ENCODE data around the gene SSNA1.

SSNA1 gene

DNA sequence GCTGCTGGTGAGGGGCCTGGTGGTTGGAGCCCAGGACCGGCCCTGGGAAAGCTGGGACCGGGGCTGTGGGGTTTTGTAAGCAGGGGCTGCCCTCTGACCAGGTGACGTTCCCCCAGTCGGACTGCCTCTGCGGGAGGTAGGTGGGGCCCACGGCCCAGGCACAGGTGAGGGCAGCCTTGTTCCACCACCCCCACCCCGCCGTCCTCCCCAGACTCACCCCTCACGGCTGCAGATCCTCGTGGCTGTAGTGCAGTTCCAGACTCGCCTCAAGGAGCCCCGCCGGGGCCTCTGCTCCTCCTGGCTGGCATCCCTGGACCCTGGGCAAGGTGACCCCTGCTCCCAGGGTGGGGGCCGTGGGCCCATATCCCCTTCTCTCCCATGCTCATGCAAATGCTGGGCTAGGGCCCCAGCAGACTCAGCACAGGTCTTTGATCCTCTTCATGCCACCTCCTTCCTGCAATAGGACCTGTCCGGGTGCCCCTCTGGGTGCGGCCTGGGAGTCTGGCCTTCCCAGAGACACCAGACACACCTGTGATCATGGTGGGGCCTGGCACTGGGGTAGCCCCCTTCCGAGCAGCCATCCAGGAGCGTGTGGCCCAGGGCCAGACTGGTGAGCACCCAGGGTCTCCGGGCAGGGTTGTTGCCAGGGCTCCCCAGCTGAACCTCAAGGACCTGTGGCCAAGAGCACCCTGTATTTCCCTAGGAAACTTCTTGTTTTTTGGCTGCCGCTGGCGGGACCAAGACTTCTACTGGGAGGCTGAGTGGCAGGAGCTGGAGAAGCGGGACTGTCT lies 26.9 kb downstream of the SSNA1 start:
- DNase-seq (ENCODE audit: low read depth, low spot score): no peak
- no peak overlapping the region for H3K4me3 ChIP-seq (ENCODE audit: low read length)

GRCh38 chr9:137216188-137216965 lies 27.9 kb downstream of the SSNA1 start:
- no peak for DNase-seq (ENCODE audit: low read depth, low spot score)
- no peak overlapping the region for H3K4me3 ChIP-seq (ENCODE audit: low read length)

- no peak overlapping the region for H3K4me3 ChIP-seq (ENCODE audit: low read length)
- no peak for DNase-seq (ENCODE audit: low read depth, low spot score)
Measured at GRCh38 chr9:137217276-137218211, 29.1 kb downstream of the SSNA1 start.

- DNase-seq (ENCODE audit: low read depth, low spot score): no peak
- H3K4me3 ChIP-seq (ENCODE audit: low read length): no peak overlapping the region
Measured at GRCh38 chr9:137218212-137218753, 29.8 kb downstream of the SSNA1 start.

- no peak overlapping the region for H3K4me3 ChIP-seq (ENCODE audit: low read length)
- DNase-seq (ENCODE audit: low read depth, low spot score): no peak
Measured at GRCh38 chr9:137218754-137219271, 30.3 kb downstream of the SSNA1 start.

DNA sequence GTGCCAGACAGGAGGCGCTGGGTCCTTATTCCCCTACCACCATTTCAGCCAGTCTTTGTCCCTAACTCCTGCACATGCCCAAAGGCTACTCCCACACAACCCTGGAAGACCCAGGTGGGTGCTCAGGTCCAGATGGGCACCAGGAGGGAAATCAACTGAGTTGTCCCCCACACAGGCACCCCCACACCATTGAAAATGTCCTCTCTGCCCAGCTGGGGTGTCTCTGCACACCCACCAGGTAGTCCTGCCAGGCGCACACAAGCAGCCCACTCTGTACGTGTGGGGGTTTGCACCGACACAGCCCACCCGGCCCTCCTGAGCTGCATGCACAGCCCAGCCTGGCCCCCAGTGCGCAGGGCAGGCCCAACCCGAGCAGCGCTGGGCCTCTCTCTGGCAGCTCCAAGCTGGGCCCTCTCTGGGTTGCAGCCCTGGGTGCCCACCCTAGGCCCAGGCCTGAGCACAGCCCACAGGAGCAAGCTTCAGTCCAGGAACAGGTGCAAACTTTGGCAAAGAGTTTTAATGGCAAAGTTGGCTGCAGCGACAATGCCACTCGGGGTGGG lies 31.4 kb downstream of the SSNA1 start:
- no peak overlapping the region for H3K4me3 ChIP-seq (ENCODE audit: low read length)
- DNase-seq (ENCODE audit: low read depth, low spot score): no peak

GRCh38 chr9:137220317-137221094 lies 32.0 kb downstream of the SSNA1 start:
- no peak for DNase-seq (ENCODE audit: low read depth, low spot score)
- H3K4me3 ChIP-seq (ENCODE audit: low read length): no peak overlapping the region

GRCh38 chr9:137221095-137221505 lies 32.6 kb downstream of the SSNA1 start:
- H3K4me3 ChIP-seq (ENCODE audit: low read length): no peak overlapping the region; the same call in 1 of the 2 replicates
- DNase-seq (ENCODE audit: low read depth, low spot score): no peak

DNA sequence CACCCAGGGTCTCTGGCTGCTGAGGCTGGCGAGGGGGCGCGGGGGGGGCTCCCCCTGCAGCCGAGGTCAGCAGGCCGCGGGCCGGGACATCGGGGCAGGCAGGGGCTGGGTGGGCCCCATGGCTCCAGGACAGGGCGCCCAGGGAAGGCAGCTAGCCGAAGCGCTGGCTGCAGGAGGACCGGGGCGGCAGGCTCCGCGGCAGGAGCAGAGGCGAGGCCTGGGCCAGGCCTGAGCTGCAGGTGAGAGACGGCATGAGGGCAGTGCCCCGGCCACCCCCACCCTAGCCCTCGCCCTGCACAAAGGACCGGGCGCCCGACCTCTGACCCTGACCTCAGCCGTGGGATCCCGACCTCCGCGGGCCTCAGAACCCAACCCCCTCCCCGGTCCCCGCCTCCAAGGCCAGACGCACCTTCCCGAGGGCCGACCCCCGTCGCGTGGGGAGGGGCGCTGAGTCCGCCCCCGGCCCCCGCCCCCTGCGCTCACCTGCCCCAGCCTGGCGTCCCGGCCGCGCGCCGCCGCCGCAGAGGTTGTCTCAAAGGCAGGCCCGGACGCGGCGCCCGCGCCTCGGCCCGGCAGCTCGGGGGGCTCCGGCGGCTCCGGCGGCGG lies 33.1 kb downstream of the SSNA1 start:
- H3K4me3 ChIP-seq (ENCODE audit: low read length): peak overlapping the region; percentile 40
- DNase-seq (ENCODE audit: low read depth, low spot score): no peak

DNA sequence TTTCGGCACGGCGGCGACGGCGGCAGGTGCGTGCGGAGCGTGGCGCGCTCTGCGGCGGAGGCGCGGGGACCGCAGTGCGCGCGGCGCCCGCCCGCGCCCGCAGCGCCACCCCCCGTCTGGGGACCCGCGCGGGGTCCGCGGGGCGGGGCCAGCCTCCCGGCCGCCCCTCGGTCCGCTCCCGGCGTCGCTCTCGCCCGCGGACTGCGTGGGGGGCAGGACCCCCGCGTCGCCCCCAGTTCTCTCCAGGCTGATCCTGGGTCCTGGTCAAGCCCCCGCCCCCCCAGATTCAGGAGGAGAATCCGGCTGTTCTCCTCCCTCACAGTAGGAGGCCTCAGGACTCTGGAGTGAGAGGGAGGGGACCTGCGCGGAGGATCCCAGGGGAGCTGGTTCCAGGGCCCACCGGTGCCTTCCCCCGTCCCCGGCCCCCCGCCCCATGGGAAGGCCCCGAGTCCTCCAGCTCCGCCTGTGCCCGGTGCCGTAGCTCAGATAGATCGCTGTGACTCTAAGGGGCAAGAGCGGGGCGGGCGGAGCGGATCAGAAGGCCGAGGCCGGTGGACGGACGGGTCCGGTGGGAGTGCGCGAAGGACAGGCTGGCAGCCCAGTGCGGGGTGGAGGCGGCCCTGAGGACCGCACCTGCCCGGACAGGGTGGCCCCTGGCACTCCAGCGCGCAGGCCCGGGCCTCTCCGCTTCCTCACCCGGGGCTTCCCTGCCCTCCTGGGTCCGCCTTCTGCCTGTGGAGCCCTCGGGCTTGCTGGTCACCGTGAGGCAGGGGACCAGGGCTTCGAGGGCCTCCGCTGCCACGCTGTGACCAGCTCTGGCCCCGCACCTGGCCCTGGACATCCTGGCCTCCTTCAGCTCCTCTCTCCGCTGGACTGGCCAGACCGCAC lies 34.0 kb downstream of the SSNA1 start, which contains the start of gene RNF208:
Gene RNF208 (minus strand): TSS at position 51 of the 888 bp plus-strand sequence. CDS start 1,028 bp downstream, outside the sequence.
- no peak for DNase-seq (ENCODE audit: low read depth, low spot score)
- H3K4me3 ChIP-seq (ENCODE audit: low read length): peak within 1 kb of the TSS; percentile 81

DNA sequence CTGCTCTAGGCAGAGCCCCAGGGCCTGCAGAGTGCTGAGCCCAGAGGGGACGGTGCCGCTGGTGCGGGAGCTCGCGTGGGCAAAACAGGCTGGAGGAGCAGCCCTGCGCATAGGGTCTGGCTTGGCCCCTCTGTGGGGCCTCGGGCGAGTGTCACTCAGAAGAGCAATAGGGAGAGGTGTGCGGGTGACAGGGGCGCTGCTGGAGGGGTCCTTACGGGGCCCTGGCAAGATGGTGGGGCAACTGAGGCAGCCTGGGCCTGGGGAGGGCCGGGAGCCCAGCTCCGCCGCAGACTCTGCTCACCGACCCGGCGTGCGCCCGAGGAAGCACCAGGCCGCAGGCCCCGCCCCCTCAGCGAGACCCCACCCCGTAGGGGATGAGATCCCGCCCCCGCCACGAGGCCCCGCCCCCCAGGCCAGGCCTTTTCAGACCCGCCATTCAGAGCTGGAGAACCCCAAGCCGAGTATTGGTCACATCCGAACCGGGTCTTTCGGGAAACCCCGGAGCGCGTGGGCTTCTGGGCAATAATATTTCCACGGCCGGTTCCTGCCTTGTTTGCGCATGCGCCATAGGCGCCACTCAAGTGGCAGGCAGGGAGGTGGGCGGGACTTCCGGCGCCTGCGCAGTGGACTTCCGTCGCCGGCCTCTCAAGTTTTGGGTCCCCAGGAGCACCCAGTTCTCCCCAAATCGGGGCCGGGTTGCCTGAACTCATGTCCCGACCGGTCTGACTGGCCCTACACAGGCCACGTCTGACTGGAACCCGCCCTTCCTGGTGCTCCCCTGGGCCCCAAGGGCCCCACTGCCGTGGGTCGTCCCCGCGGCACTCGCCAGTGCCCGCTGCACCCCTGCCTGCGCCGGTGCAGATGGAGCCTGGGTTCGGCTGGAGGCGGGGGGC lies 34.8 kb downstream of the SSNA1 start:
- H3K4me3 ChIP-seq (ENCODE audit: low read length): peak overlapping the region; percentile 81
- peak; percentile 97 for DNase-seq (ENCODE audit: low read depth, low spot score)

- peak within 1 kb of the TSS; percentile 81 for H3K4me3 ChIP-seq (ENCODE audit: low read length)
- DNase-seq (ENCODE audit: low read depth, low spot score): no peak
Measured at GRCh38 chr9:137224830-137225694, 36.6 kb downstream of the SSNA1 start, which contains the start of gene CYSRT1. Gene CYSRT1, plus strand, starts transcription at chr9:137225174. Its CDS starts 448 bp downstream, at chr9:137225622.

DNA sequence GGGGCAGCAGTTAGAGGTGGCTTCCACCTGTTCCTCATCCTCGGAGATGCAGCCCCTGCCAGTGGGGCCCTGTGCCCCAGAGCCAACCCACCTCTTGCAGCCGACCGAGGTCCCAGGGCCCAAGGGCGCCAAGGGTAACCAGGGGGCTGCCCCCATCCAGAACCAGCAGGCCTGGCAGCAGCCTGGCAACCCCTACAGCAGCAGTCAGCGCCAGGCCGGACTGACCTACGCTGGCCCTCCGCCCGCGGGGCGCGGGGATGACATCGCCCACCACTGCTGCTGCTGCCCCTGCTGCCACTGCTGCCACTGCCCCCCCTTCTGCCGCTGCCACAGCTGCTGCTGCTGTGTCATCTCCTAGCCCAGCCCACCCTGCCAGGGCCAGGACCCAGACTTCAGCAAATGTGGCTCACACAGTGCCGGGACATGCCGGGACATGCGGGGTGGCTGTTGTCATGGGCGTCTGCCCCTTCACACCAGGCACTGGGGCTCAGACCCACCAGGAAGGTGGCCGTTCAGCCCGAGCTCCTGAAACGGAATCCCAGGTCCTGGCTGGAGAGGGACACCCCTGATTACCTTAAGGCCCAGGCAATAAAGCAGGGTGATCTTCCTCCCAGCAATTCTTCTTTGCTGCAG lies 37.3 kb downstream of the SSNA1 start:
- H3K4me3 ChIP-seq (ENCODE audit: low read length): no peak overlapping the region
- no peak for DNase-seq (ENCODE audit: low read depth, low spot score)

All from Jurkat, Clone E6-1 (cell line).